Measurements from ENCODE around the gene IL20.

- TF ChIP-seq GATA2 (IDR thresholded peaks at IDR 0.05; ENCODE audit: low read depth, low read length) (no peak), GATA3 (IDR thresholded peaks at IDR 0.05; ENCODE audit: low read depth, low read length) (no peak)
Measured at GRCh38 chr1:206826394-206826793, 39.0 kb upstream of the IL20 start.

Measured in SH-SY5Y (cell line).